ENCODE results near the gene USH2A. TPM values are rescaled to one million over a fixed set of nuclear protein-coding genes. Genes with fewer than 3 reads are reported as not detected.

USH2A gene
- total and polyA plus RNA-seq, 8 donors: 0.03 to 0.28 (median 0.06) TPM

GRCh38 chr1:216086678-216087077, 336.6 kb downstream of the USH2A start:
- intact Hi-C loops (cut with DNase I): no loop called here
- ATAC-seq (no peak), DNase-seq (no peak), FAIRE-seq (no peak)
- TF ChIP-seq CTCF (IDR thresholded peaks at IDR 0.05): no peak
- WGBS, 2 donors: 68 to 79% methylated on average over 3 of the region's 3 CpGs
- Histone ChIP-seq H3K9me3 (no peaks in the 10 kb centered on the region), H3K4me1 (no peaks in the 10 kb centered on the region), H3K36me3 (no peaks in the 10 kb centered on the region), H3K27ac (no peak overlapping the region), H3K27me3 (no peaks in the 10 kb centered on the region), H3K4me3 (no peak overlapping the region)

DNA sequence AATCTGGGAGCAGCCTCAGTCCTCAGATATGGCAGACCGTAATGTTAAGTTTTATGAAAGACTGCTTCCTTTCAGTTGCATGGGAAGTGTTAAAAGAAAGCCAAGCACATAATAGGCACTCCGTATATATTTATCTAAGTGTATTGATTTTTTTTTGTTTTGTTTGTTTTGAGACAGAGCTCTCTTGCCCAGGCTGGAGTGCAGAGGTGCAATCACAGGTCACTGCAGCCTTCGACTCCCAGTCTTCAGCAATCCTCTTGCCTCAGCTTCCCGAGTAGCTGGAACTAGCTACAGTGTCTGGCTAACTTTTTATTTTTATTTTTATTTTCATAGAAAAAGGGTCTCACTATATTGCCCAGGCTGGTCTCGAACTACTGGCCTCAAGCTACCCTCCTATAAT, 341.8 kb downstream of the USH2A start:
- Histone ChIP-seq H3K9me3 (no peaks in the 10 kb centered on the region), H3K27me3 (no peaks in the 10 kb centered on the region), H3K4me3 (no peak overlapping the region), H3K36me3 (no peaks in the 10 kb centered on the region), H3K4me1 (no peaks in the 10 kb centered on the region), H3K27ac (no peak overlapping the region)
- intact Hi-C loops (cut with DNase I): no loop called here
- no peak for FAIRE-seq
- no peak for DNase-seq
- WGBS, 2 donors: 26 to 34% methylated on average over 5 of the region's 5 CpGs
- no peak for ATAC-seq
- no peak for TF ChIP-seq CTCF (IDR thresholded peaks at IDR 0.05)

DNA sequence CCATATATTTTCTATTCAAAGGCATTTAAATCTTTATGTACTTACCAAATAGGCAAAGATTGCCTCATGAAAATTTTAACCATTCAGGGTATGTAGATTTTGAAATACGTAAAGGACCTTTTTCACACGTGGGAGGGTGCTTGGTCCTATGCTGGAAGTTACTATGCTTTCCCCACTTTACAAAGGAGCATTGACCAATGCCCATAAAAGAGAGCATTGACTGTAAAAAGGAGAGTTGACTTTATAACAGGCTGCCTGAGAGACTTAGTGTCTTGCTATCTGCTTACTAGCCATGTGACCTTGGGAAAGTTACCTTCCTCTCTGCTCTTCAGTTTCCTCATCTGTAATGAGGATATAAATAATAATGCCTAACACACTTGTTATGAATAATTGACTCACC, 346.5 kb downstream of the USH2A start:
- H3K4me1 ChIP-seq: no peaks in the 10 kb centered on the region
- intact Hi-C loops (cut with DNase I): no loop called here
- ATAC-seq (no peak), FAIRE-seq (no peak), DNase-seq (no peak)
- no peak overlapping the region for H3K4me3 ChIP-seq
- TF ChIP-seq CTCF (IDR thresholded peaks at IDR 0.05): no peak
- no peak overlapping the region for H3K27ac ChIP-seq
- H3K9me3 ChIP-seq: no peaks in the 10 kb centered on the region
- H3K27me3 ChIP-seq: no peaks in the 10 kb centered on the region
- WGBS, 2 donors: 42 to 57% methylated on average over 2 of the region's 2 CpGs
- no peaks in the 10 kb centered on the region for H3K36me3 ChIP-seq

DNA sequence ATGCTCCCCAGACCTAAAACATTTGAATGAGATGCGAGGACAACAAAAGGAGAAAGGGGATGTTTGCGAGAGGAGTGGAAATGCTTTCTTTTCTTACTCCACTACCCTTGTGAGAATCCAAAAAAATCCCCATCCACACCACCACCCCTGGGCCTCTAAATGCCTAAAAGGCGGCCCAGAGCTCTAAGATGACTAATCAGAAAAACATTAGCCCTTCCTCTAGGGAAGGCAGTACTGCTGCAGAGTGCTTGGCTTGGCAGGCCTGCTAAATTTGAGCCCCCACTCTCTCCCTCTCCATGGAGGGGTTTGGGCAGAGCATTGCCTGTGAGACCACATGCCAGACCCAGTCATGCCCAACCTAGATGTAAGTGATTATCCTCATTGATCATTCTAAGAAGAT, 347.9 kb downstream of the USH2A start:
- ATAC-seq: no peak
- no peak for FAIRE-seq
- TF ChIP-seq CTCF (IDR thresholded peaks at IDR 0.05): no peak

GRCh38 chr1:216073793-216074595, 349.3 kb downstream of the USH2A start:
- 73 to 74% methylated on average over 8 of the region's 8 CpGs for WGBS, 2 donors
- intact Hi-C loops (cut with DNase I): no loop called here
- no peaks in the 10 kb centered on the region for H3K9me3 ChIP-seq

More for the DNA sequence above, 347.9 kb downstream of the USH2A start:
- no peak overlapping the region for H3K27ac ChIP-seq
- no peaks in the 10 kb centered on the region for H3K9me3 ChIP-seq
- no peak overlapping the region for H3K4me3 ChIP-seq
- 76 to 86% methylated on average over 3 of the region's 3 CpGs for WGBS, 2 donors
- H3K27me3 ChIP-seq: no peaks in the 10 kb centered on the region
- intact Hi-C loops (cut with DNase I): no loop called here
- no peaks in the 10 kb centered on the region for H3K4me1 ChIP-seq
- H3K36me3 ChIP-seq: no peaks in the 10 kb centered on the region
- DNase-seq: no peak

More at GRCh38 chr1:216073793-216074595, 349.3 kb downstream of the USH2A start:
- no peak for TF ChIP-seq CTCF (IDR thresholded peaks at IDR 0.05)
- Histone ChIP-seq H3K27ac (no peak overlapping the region), H3K27me3 (no peaks in the 10 kb centered on the region), H3K36me3 (no peaks in the 10 kb centered on the region), H3K4me1 (no peaks in the 10 kb centered on the region), H3K4me3 (no peak overlapping the region)
- DNase-seq (no peak), ATAC-seq (no peak), FAIRE-seq (no peak)

Data from pancreas (tissue), 10 donors.